Endothelial cell of umbilical vein (primary cell): ENCODE measurements around the gene MIPEP. TPM values are rescaled to one million over a fixed set of nuclear protein-coding genes. Genes with fewer than 3 reads are reported as not detected.

Experiments
- BruUV-seq: library from RNA; stranded (reverse); fragments of 400-500 nt; replicated peaks from 2 replicates; lab custom pipeline; 2021; lab: Mats Ljungman, UMichigan
- CTCF ChIA-PET: fragments of 300-600, 350-600 bp; sonication (Branson Sonifier 250); formaldehyde crosslinking; loops from one replicate; lab custom pipeline; 2021; ENCODE audit warnings: antibody characterized with exemption, inconsistent platforms; lab: Charles Lee
- POLR2A ChIA-PET: fragments of 300-600, 350-600 bp; sonication (Branson Sonifier 250); formaldehyde crosslinking; loops from one replicate; lab custom pipeline; 2021; ENCODE audit warnings: antibody characterized with exemption, inconsistent platforms; lab: Charles Lee
- DNase-seq: peaks from one replicate; pipeline ENCODE4 v3.0.0-alpha.2; 2011; ENCODE audit warnings: low read depth, low spot score
- FAIRE-seq: peaks from 2 replicates; lab custom pipeline; 2011; peaks lifted over from hg19 to GRCh38; lab: Jason Lieb, UNC
- H2AFZ ChIP-seq: 2 replicates; pipeline ENCODE4 v1.6.0; 2012; ENCODE audit warnings: low read depth, low read length, control low read depth, inconsistent platforms
- H3K27ac ChIP-seq: 2 replicates; pipeline ENCODE4 v1.5.1; 2011; ENCODE audit warnings: low read depth, mild to moderate bottlenecking, control low read depth, low read length, moderate library complexity; ENCODE audit not compliant: insufficient read depth
- H3K27me3 ChIP-seq, 2 experiments: 2 replicates each; pipeline versions ENCODE4 v1.6.0 to v1.6.1; 2011; ENCODE audit warnings: low read length in 2 of 2, mixed read lengths in 1 of 2; ENCODE audit not compliant: control insufficient read depth in 2 of 2, insufficient read depth in 2 of 2
- H3K36me3 ChIP-seq, 2 experiments: 2 replicates in 1 of 2; 3 replicates in 1 of 2; pipeline ENCODE4 v1.5.1; 2011; ENCODE audit warnings: low read length in 2 of 2, mild to moderate bottlenecking in 1 of 2, moderate library complexity in 1 of 2; ENCODE audit not compliant: control insufficient read depth in 2 of 2, insufficient read depth in 2 of 2; ENCODE audit errors: extremely low read depth in 1 of 2
- H3K4me1 ChIP-seq: 3 replicates; pipeline ENCODE4 v1.5.1; 2011; ENCODE audit warnings: mild to moderate bottlenecking, low read length; ENCODE audit not compliant: control insufficient read depth, insufficient read depth; ENCODE audit errors: extremely low read depth
- H3K4me2 ChIP-seq: 2 replicates; pipeline ENCODE4 v1.6.1; 2011; ENCODE audit warnings: low read length, control low read depth, mixed read lengths; ENCODE audit not compliant: insufficient read depth
- H3K4me3 ChIP-seq, 3 experiments: fragments of 200-600 bp in 1 of 3; sonication (generic), shearing (Covaris generic) in 1 of 3; replicated peaks in 1 of 3; 2 replicates each; pipeline ENCODE4 v1.5.1; 2011 to 2016; ENCODE audit warnings: control low read depth in 3 of 3, low read length in 3 of 3, mild to moderate bottlenecking in 2 of 3, inconsistent platforms in 1 of 3, low read depth in 1 of 3, moderate library complexity in 1 of 3; ENCODE audit not compliant: insufficient read depth in 1 of 3
- H3K79me2 ChIP-seq: 2 replicates; pipeline ENCODE4 v1.6.0; 2012; ENCODE audit warnings: low read length, inconsistent platforms; ENCODE audit not compliant: control insufficient read depth, insufficient read depth
- H3K9ac ChIP-seq: replicated peaks from 2 replicates; pipeline ENCODE3; 2011; ENCODE audit warnings: low read length, control low read depth; ENCODE audit not compliant: insufficient read depth; ENCODE audit errors: extremely low read depth
- H3K9me1 ChIP-seq: replicated peaks from 3 replicates; pipeline ENCODE4 v1.6.0; 2011; ENCODE audit warnings: mild to moderate bottlenecking, low read length; ENCODE audit not compliant: control insufficient read depth, insufficient read depth; ENCODE audit errors: extremely low read depth
- H3K9me3 ChIP-seq: replicated peaks from 2 replicates; pipeline ENCODE4 v1.5.1; 2012; ENCODE audit warnings: low read length, inconsistent platforms; ENCODE audit not compliant: control insufficient read depth, insufficient read depth
- H4K20me1 ChIP-seq: replicated peaks from 2 replicates; pipeline ENCODE3; 2011; ENCODE audit warnings: mild to moderate bottlenecking, low read length; ENCODE audit not compliant: control insufficient read depth, insufficient read depth; ENCODE audit errors: extremely low read depth
- EZH2 ChIP-seq: IDR thresholded peaks from 2 replicates; pipeline ENCODE4 v1.6.1; 2012; ENCODE audit warnings: borderline replicate concordance, low read depth, mild to moderate bottlenecking, moderate library complexity, low read length, inconsistent platforms; ENCODE audit not compliant: severe bottlenecking
- FOS ChIP-seq: IDR thresholded peaks from 2 replicates; pipeline ENCODE4 v1.6.1; 2011; ENCODE audit warnings: mild to moderate bottlenecking, low read length, moderate library complexity, borderline replicate concordance; ENCODE audit not compliant: insufficient read depth
- GATA2 ChIP-seq: IDR thresholded peaks from 2 replicates; pipeline ENCODE4 v1.7.0; 2011; ENCODE audit warnings: low read depth, mild to moderate bottlenecking, moderate library complexity, mixed read lengths, low read length; ENCODE audit not compliant: insufficient read length, insufficient read depth
- JUN ChIP-seq: IDR thresholded peaks from 2 replicates; pipeline ENCODE4 v1.6.1; 2011; ENCODE audit warnings: borderline replicate concordance, low read depth; ENCODE audit not compliant: insufficient read length, insufficient read depth
- MYC ChIP-seq: IDR thresholded peaks from one replicate; pipeline ENCODE4 v1.6.1; 2011; ENCODE audit warnings: mild to moderate bottlenecking, low read depth, low read length
- POLR2A ChIP-seq: IDR thresholded peaks from 2 replicates; pipeline ENCODE4 v1.6.1; 2012; ENCODE audit warnings: low read depth, mild to moderate bottlenecking, control low read depth, low read length
- POLR2AphosphoS5 ChIP-seq: IDR thresholded peaks from 2 replicates; pipeline ENCODE4 v1.6.1; 2012; ENCODE audit warnings: low read depth, mild to moderate bottlenecking, control low read depth, low read length, moderate library complexity; ENCODE audit not compliant: insufficient read depth
- dilution Hi-C: fragments of 300-500 bp; cut with MboI; formaldehyde crosslinking; loops from one replicate; pipeline ENCODE4 v1.15.0; 2019; ENCODE audit warnings: low sequenced_read_pairs; ENCODE audit not compliant: extremely low pct_ligation_motif_present
- intact Hi-C: fragments of 100-400 bp; cut with micrococcal nuclease; formaldehyde crosslinking; loops from one replicate; pipeline ENCODE4 v1.10.0; 2022
- polyA plus RNA-seq, 4 experiments: library from polyadenylated mRNA; depleted of rRNA in 3 of 4; stranded (reverse) in 3 of 4; unstranded in 1 of 4; fragments of >200 nt; gene quantifications; 2 replicates each; pipeline versions ENCODE4 v1.2.1 to v1.2.3, GENCODE V29; 2011 to 2012; ENCODE audit warnings: missing spikeins in 1 of 4
- total RNA-seq: library from RNA; stranded (reverse); gene quantifications from 2 replicates; pipeline ENCODE4 v1.2.3, GENCODE V29; 2021
- TF ChIP-seq, protein P1 (sequence below), 2 donors: IDR thresholded peaks; 1 replicate in 1 of 2; 2 replicates in 1 of 2; pipeline ENCODE4 v1.5.1; 2011; ENCODE audit warnings: low read length in 2 of 2, mild to moderate bottlenecking in 2 of 2, moderate library complexity in 2 of 2, control low read depth in 1 of 2, inconsistent platforms in 1 of 2, low read depth in 1 of 2; ENCODE audit not compliant: insufficient read depth in 1 of 2; ENCODE audit errors: extremely low read depth in 1 of 2
- TF ChIP-seq, protein P2 (sequence below): IDR thresholded peaks from 2 replicates; pipeline ENCODE4 v1.6.1; 2011; ENCODE audit not compliant: insufficient read depth, insufficient read length

The MIPEP gene
- total and polyA plus RNA-seq, 2 donors (not counting 3 experiments of a cell fraction or from before 2014, with no cell fraction given): 12.4 to 19.2 TPM

DNA sequence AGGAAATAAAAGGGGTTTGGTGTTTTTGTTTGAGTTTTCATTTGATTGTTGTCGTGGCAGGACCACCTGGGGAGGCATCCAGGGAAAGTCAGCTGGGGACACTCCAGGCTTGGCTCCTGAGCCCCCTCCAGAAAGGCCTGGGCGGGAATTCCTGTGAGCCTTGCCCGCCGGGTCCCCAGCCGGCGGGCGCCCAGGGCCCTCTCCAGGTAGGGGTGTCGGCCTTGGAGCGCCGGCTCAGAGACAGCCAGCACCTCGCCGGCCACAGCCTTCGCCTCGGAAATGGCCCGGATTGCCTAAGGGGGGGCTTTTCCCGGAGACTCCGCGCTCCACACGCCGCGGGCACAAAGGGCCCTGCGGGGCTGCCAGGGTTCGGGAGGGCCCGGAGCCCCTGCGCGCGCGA, 194.0 kb downstream of the MIPEP start:
- H3K9me3 ChIP-seq: no peaks in the 10 kb centered on the region
- H3K9me1 ChIP-seq: no peaks in the 10 kb centered on the region
- BruUV-seq: no TSS peak
- no peak overlapping the region for H2AFZ ChIP-seq
- H3K4me1 ChIP-seq: no peaks in the 10 kb centered on the region
- intact Hi-C loops (no loop called here), dilution Hi-C loops (no loop called here)
- no peak for TF ChIP-seq POLR2A
- no peak for TF ChIP-seq FOS
- peaks cover 0 to 2% of the 10 kb centered on the region in 2 experiments for H3K27me3 ChIP-seq
- no peak overlapping the region for H3K4me2 ChIP-seq
- POLR2A ChIA-PET: no interaction called here
- no peak overlapping the region for H3K27ac ChIP-seq
- no peaks in the 10 kb centered on the region for H3K79me2 ChIP-seq
- H3K36me3 ChIP-seq: no peaks in the 10 kb centered on the region
- FAIRE-seq (no peak), DNase-seq (no peak)
- CTCF ChIA-PET: no interaction called here
- no peaks in the 10 kb centered on the region for H4K20me1 ChIP-seq
- H3K9ac ChIP-seq: no peak overlapping the region
- H3K4me3 ChIP-seq: no peak overlapping the region

DNA sequence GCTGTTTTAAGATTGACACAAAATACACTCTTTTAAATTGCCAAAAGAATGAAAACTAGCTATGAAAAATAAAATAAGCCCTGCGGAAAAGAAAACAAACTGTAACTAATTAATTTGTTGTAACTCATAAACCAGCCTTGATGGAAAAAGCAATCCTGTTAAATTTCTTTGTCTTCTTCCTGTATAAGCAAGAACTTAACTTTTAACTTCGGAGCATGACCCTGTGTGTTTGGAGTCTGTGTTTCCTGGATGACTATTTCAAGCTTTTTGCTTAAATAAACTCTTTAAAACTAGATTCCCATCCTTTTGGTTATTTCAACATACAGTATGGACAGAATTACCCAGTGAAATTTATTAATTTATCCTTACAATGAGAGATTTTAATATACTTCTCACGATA, 196.4 kb downstream of the MIPEP start:
- no peak for TF ChIP-seq JUN
- TF ChIP-seq, protein P1, sequence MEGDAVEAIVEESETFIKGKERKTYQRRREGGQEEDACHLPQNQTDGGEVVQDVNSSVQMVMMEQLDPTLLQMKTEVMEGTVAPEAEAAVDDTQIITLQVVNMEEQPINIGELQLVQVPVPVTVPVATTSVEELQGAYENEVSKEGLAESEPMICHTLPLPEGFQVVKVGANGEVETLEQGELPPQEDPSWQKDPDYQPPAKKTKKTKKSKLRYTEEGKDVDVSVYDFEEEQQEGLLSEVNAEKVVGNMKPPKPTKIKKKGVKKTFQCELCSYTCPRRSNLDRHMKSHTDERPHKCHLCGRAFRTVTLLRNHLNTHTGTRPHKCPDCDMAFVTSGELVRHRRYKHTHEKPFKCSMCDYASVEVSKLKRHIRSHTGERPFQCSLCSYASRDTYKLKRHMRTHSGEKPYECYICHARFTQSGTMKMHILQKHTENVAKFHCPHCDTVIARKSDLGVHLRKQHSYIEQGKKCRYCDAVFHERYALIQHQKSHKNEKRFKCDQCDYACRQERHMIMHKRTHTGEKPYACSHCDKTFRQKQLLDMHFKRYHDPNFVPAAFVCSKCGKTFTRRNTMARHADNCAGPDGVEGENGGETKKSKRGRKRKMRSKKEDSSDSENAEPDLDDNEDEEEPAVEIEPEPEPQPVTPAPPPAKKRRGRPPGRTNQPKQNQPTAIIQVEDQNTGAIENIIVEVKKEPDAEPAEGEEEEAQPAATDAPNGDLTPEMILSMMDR (IDR thresholded peaks at IDR 0.05; ENCODE audit: extremely low read depth in 1 of 2, insufficient read depth in 1 of 2, low read depth in 1 of 2, low read length in 2 of 2): no peak
- TF ChIP-seq, protein P2, sequence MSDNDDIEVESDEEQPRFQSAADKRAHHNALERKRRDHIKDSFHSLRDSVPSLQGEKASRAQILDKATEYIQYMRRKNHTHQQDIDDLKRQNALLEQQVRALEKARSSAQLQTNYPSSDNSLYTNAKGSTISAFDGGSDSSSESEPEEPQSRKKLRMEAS: no peak
- TF ChIP-seq POLR2AphosphoS5: no peak
- TF ChIP-seq POLR2A: no peak
- no peak for TF ChIP-seq GATA2
- TF ChIP-seq FOS: no peak
- no peak for TF ChIP-seq EZH2
- no peak for TF ChIP-seq MYC
- Histone ChIP-seq H3K4me1 (no peaks in the 10 kb centered on the region), H3K79me2 (no peaks in the 10 kb centered on the region), H3K36me3 (no peaks in the 10 kb centered on the region), H3K27ac (no peak overlapping the region), H3K9ac (no peak overlapping the region), H3K9me3 (no peaks in the 10 kb centered on the region), H3K4me3 (no peak overlapping the region), H2AFZ (no peak overlapping the region), H4K20me1 (no peaks in the 10 kb centered on the region), H3K27me3 (peaks cover 0 to 2% of the 10 kb centered on the region in 2 experiments), H3K4me2 (no peak overlapping the region), H3K9me1 (no peaks in the 10 kb centered on the region)
- BruUV-seq: no TSS peak
- dilution Hi-C loops: no loop called here
- POLR2A ChIA-PET: no interaction called here
- intact Hi-C loops: no loop called here
- no peak for FAIRE-seq
- CTCF ChIA-PET: interaction anchor here (1.2 to 1.6 kb wide), 2 partner anchors 11 to 49 kb away, joined by 3 read pairs; no protein-coding TSS in a partner anchor
- DNase-seq: no peak
